GM12878 (cell line): ENCODE results near the gene CCDC39. TPM values are rescaled to one million over a fixed set of nuclear protein-coding genes. Genes with fewer than 3 reads are reported as not detected.

Source experiments
- ATAC-seq: fragments of 200-7000 bp; cut with Tn5 transposase; 3 replicates; pipeline ENCODE4 v1.9.1; 2020; ENCODE audit warnings: mild to moderate bottlenecking, moderate library complexity
- BruUV-seq: library from RNA; stranded (reverse); fragments of 400-500 nt; replicated peaks from 2 replicates; lab custom pipeline; 2021; lab: Mats Ljungman, UMichigan
- CTCF ChIA-PET: fragments of 300-600 bp; sonication (Branson Sonifier 250); formaldehyde crosslinking; extraction: SDS; loops from one replicate; lab custom pipeline; 2021; ENCODE audit warnings: inconsistent platforms; lab: Yijun Ruan, JAX
- POLR2A ChIA-PET: fragments of 350-600 bp; formaldehyde crosslinking; extraction: SDS; loops from one replicate; lab custom pipeline; 2021; ENCODE audit warnings: inconsistent platforms; lab: Charles Lee
- RAD21 ChIA-PET: fragments of 300-600 bp; sonication (Branson Sonifier 250); formaldehyde crosslinking; loops from one replicate; lab custom pipeline; 2023; ENCODE audit warnings: antibody characterized with exemption; ENCODE audit not compliant: unreplicated experiment; lab: Charles Lee
- SMC1A ChIA-PET: fragments of 300-600 bp; sonication (Branson Sonifier 250); formaldehyde crosslinking; loops from one replicate; lab custom pipeline; 2023; ENCODE audit not compliant: unreplicated experiment, uncharacterized antibody; lab: Charles Lee
- DNase-seq: peaks from one replicate; pipeline ENCODE4 v3.0.0-alpha.2; 2011; ENCODE audit warnings: low read depth, low spot score
- FAIRE-seq: peaks from 3 replicates; lab custom pipeline; 2011; peaks lifted over from hg19 to GRCh38; lab: Jason Lieb, UNC
- H2AFZ ChIP-seq: 2 replicates; pipeline ENCODE4 v1.6.0; 2011; ENCODE audit warnings: low read depth, low read length, control low read depth; ENCODE audit not compliant: control insufficient read depth
- H3K27ac ChIP-seq: 2 replicates; pipeline ENCODE4 v1.5.1; 2011; ENCODE audit warnings: control low read depth; ENCODE audit not compliant: control insufficient read depth, insufficient read depth
- H3K27me3 ChIP-seq, 2 experiments: replicated peaks in 1 of 2; 2 replicates each; pipeline versions ENCODE4 v1.6.0 to v1.6.1; 2011; ENCODE audit warnings: low read length in 1 of 2; ENCODE audit not compliant: control insufficient read depth in 2 of 2, insufficient read depth in 2 of 2
- H3K36me3 ChIP-seq, 2 experiments: 2 replicates each; pipeline ENCODE4 v1.5.1; 2011; ENCODE audit warnings: low read length in 1 of 2; ENCODE audit not compliant: control insufficient read depth in 2 of 2, insufficient read depth in 2 of 2
- H3K4me1 ChIP-seq: 2 replicates; pipeline ENCODE4 v1.6.1; 2011; ENCODE audit warnings: mild to moderate bottlenecking, low read length, moderate library complexity, mixed read lengths; ENCODE audit not compliant: control insufficient read depth, insufficient read depth
- H3K4me2 ChIP-seq: 2 replicates; pipeline ENCODE4 v1.6.0; 2011; ENCODE audit warnings: control low read depth; ENCODE audit not compliant: control insufficient read depth, insufficient read depth
- H3K4me3 ChIP-seq: fragments of 200-600 bp; sonication (generic); 2 replicates; pipeline ENCODE4 v1.5.1; 2016
- H3K79me2 ChIP-seq: 2 replicates; pipeline ENCODE4 v1.6.0; 2011; ENCODE audit warnings: low read length; ENCODE audit not compliant: control insufficient read depth, insufficient read depth
- H3K9ac ChIP-seq: 2 replicates; pipeline ENCODE4 v1.8.0; 2011; ENCODE audit warnings: low read length, control low read depth, mixed read lengths; ENCODE audit not compliant: control insufficient read depth, insufficient read depth
- H3K9me3 ChIP-seq: replicated peaks from 3 replicates; pipeline ENCODE4 v1.5.1; 2011; ENCODE audit warnings: mild to moderate bottlenecking, low read length; ENCODE audit not compliant: control insufficient read depth, insufficient read depth
- H4K20me1 ChIP-seq: 2 replicates; pipeline ENCODE4 v1.6.0; 2011; ENCODE audit not compliant: control insufficient read depth, insufficient read depth
- ATF7 ChIP-seq: fragments of 450-650 bp; IDR thresholded peaks from 2 replicates; pipeline ENCODE4 v1.6.1; 2016; ENCODE audit warnings: low read depth, mild to moderate bottlenecking
- BHLHE40 ChIP-seq, 2 experiments: fragments of 450-650 bp in 1 of 2; IDR thresholded peaks; 2 replicates each; pipeline ENCODE4 v1.6.1; 2011 to 2017; ENCODE audit warnings: low read depth in 2 of 2, borderline replicate concordance in 1 of 2, improper control_type of control experiment in 1 of 2, low read length in 1 of 2, mild to moderate bottlenecking in 1 of 2
- CEBPB ChIP-seq, 2 experiments: fragments of 150-350 bp in 1 of 2; IDR thresholded peaks; 2 replicates each; pipeline ENCODE4 v1.6.1; 2012 to 2014; ENCODE audit warnings: low read depth in 2 of 2, low read length in 2 of 2, borderline replicate concordance in 1 of 2, inconsistent platforms in 1 of 2
- E2F4 ChIP-seq: IDR thresholded peaks from 2 replicates; pipeline ENCODE4 v1.6.1; 2012; ENCODE audit warnings: low read depth, low read length, improper control_type of control experiment
- HDAC6 ChIP-seq: fragments of 200-600 bp; sonication (generic); IDR thresholded peaks from one replicate; pipeline ENCODE4 v1.8.0; 2017; ENCODE audit warnings: antibody characterized with exemption; ENCODE audit not compliant: unreplicated experiment
- HDGF ChIP-seq: fragments of 450-650 bp; IDR thresholded peaks from 2 replicates; pipeline ENCODE4 v1.6.1; 2016; ENCODE audit warnings: antibody characterized with exemption
- IKZF2 ChIP-seq, 2 experiments: fragments of 450-650 bp; IDR thresholded peaks; 2 replicates each; pipeline ENCODE4 v1.6.1; 2017; ENCODE audit warnings: mild to moderate bottlenecking in 2 of 2, moderate library complexity in 2 of 2
- IRF3 ChIP-seq: fragments of 450-650 bp; IDR thresholded peaks from 2 replicates; pipeline ENCODE4 v1.6.1; 2014; ENCODE audit warnings: mild to moderate bottlenecking
- IRF4 ChIP-seq: IDR thresholded peaks from 2 replicates; pipeline ENCODE4 v1.6.1; 2011; ENCODE audit warnings: low read depth, low read length
- IRF5 ChIP-seq: fragments of 450-650 bp; IDR thresholded peaks from 2 replicates; pipeline ENCODE4 v1.6.1; 2017; ENCODE audit warnings: borderline replicate concordance
- NFYA ChIP-seq: IDR thresholded peaks from 2 replicates; pipeline ENCODE4 v1.6.1; 2011; ENCODE audit warnings: low read depth, mild to moderate bottlenecking, low read length, improper control_type of control experiment, borderline replicate concordance
- NFYB ChIP-seq: IDR thresholded peaks from 2 replicates; pipeline ENCODE4 v1.6.1; 2011; ENCODE audit warnings: low read depth, mild to moderate bottlenecking, low read length, improper control_type of control experiment, moderate library complexity; ENCODE audit not compliant: insufficient read depth
- PKNOX1 ChIP-seq: fragments of 450-650 bp; IDR thresholded peaks from 2 replicates; pipeline ENCODE4 v1.6.1; 2016; ENCODE audit warnings: mild to moderate bottlenecking
- SIX5 ChIP-seq: IDR thresholded peaks from 2 replicates; pipeline ENCODE4 v1.6.1; 2011; ENCODE audit warnings: mild to moderate bottlenecking, low read depth, low read length, moderate library complexity; ENCODE audit not compliant: severe bottlenecking
- SMAD5 ChIP-seq: IDR thresholded peaks from 2 replicates; pipeline ENCODE4 v1.6.1; 2016; ENCODE audit warnings: antibody characterized with exemption, low read depth
- SMARCA5 ChIP-seq: fragments of 450-650 bp; IDR thresholded peaks from 2 replicates; pipeline ENCODE4 v1.6.1; 2017; ENCODE audit warnings: mild to moderate bottlenecking
- STAT1 ChIP-seq: fragments of 450-650 bp; conservative IDR thresholded peaks from 2 replicates; pipeline ENCODE4 v1.6.1; 2014; ENCODE audit warnings: antibody characterized with exemption, mild to moderate bottlenecking
- ZBED1 ChIP-seq: IDR thresholded peaks from 2 replicates; pipeline ENCODE4 v1.6.1; 2016; ENCODE audit warnings: borderline replicate concordance
- WGBS: methylation state at CpG from one replicate; pipeline ENCODE4 v1.1.6; 2016; ENCODE audit warnings: low lambda C conversion rate; ENCODE audit not compliant: insufficient replicate concordance, insufficient coverage; ENCODE audit errors: missing lambda C conversion rate; 5-methylcytosine and 5-hydroxymethylcytosine counted together
- in situ Hi-C: fragments of 300-500 bp; cut with MboI; formaldehyde crosslinking; loops from 9 replicates; pipeline ENCODE4 v1.14.3; 2018; ENCODE audit warnings: mixed read lengths
- intact Hi-C: fragments of 100-400 bp; cut with micrococcal nuclease; formaldehyde crosslinking; loops from one replicate; pipeline ENCODE4 v1.14.2; 2022; ENCODE audit not compliant: unreplicated experiment
- polyA plus RNA-seq, 11 experiments: library from polyadenylated mRNA; depleted of rRNA in 4 of 11; unstranded in 6 of 11; stranded (reverse) in 5 of 11; fragments of >200 nt; fragmentation: Nextera tagmentation in 4 of 11; fragmentation: Illumina TruSeq in 1 of 11; extraction: Ambion mirVana in 4 of 11; extraction: Trizol in 1 of 11; gene quantifications; 1 replicate in 1 of 11; 2 replicates in 10 of 11; pipeline versions ENCODE4 v1.2.1 to v1.2.3, GENCODE V29; 2011 to 2016; ENCODE audit warnings: inconsistent platforms in 2 of 11, missing spikeins in 2 of 11, low read depth in 1 of 11
- total RNA-seq, 4 experiments: library from RNA; depleted of rRNA in 3 of 4; stranded (reverse); fragments of >200 nt in 3 of 4; fragmentation: Illumina TruSeq in 1 of 4; extraction: Trizol in 1 of 4; gene quantifications; 2 replicates each; pipeline versions ENCODE4 v1.2.1 to v1.2.3, GENCODE V29; 2013 to 2021

The CCDC39 gene
- total and polyA plus RNA-seq, 10 of the 15 experiments (the other 5 are each of a cell fraction or from before 2014, with no cell fraction given) = 0.10 to 0.69 (median 0.31) TPM

GRCh38 chr3:180705619-180706018 is 26.3 kb upstream of the CCDC39 start:
- in situ Hi-C loops (no loop called here), intact Hi-C loops (no loop called here)
- TF ChIP-seq SMARCA5 (no peak), BHLHE40 (IDR thresholded peaks at IDR 0.05; ENCODE audit: borderline replicate concordance in 1 of 2, low read depth in 2 of 2, low read length in 1 of 2) (no peak), SIX5 (no peak), HDAC6 (no peak), IKZF2 (IDR thresholded peaks at IDR 0.05) (no peak), PKNOX1 (no peak), ATF7 (no peak), NFYA (no peak), SMAD5 (no peak), IRF3 (no peak), HDGF (no peak), IRF5 (no peak), ZBED1 (no peak), STAT1 (no peak), E2F4 (no peak), CEBPB (IDR thresholded peaks at IDR 0.05; ENCODE audit: borderline replicate concordance in 1 of 2, low read depth in 2 of 2, low read length in 2 of 2) (no peak), IRF4 (no peak), NFYB (no peak)
- no peaks in the 10 kb centered on the region for H3K27me3 ChIP-seq
- no peaks in the 10 kb centered on the region for H3K36me3 ChIP-seq
- DNase-seq (no peak), FAIRE-seq (no peak), ATAC-seq (no peak)
- H3K27ac ChIP-seq = no peak overlapping the region
- H3K4me3 ChIP-seq = no peak overlapping the region
- no peaks in the 10 kb centered on the region for H3K9me3 ChIP-seq
- no peak overlapping the region for H3K9ac ChIP-seq
- SMC1A ChIA-PET = no interaction called here
- POLR2A ChIA-PET = no interaction called here
- 18% methylated on average over 4 of the region's 4 CpGs for WGBS
- BruUV-seq = no TSS peak
- no peaks in the 10 kb centered on the region for H4K20me1 ChIP-seq
- no peak overlapping the region for H2AFZ ChIP-seq
- CTCF ChIA-PET = no interaction called here
- no peak overlapping the region for H3K4me2 ChIP-seq
- H3K4me1 ChIP-seq = no peaks in the 10 kb centered on the region
- RAD21 ChIA-PET = no interaction called here
- no peaks in the 10 kb centered on the region for H3K79me2 ChIP-seq
